Activated T-cell treated with anti-CD3 and anti-CD28 coated beads, Interleukin-2, amount 50 U/mL, for 48 hours (primary cell): ENCODE measurements around the gene MSI2.

ENCODE experiments used
- DNase-seq, 2 experiments: peaks; one replicate each; pipeline ENCODE4 v3.0.0-alpha.2; 2020

MSI2 gene

GRCh38 chr17:57420734-57421717, 164.7 kb downstream of the MSI2 start:
- DNase-seq: no peak

- DNase-seq: peak; percentile 43 to 49
Observed at GRCh38 chr17:57422574-57423164, 166.3 kb downstream of the MSI2 start.

GRCh38 chr17:57423541-57423940, 167.2 kb downstream of the MSI2 start:
- DNase-seq: no peak

- DNase-seq: no peak
Observed at GRCh38 chr17:57424273-57424672, 167.9 kb downstream of the MSI2 start.

- no peak for DNase-seq
Observed at GRCh38 chr17:57424777-57425188, 168.5 kb downstream of the MSI2 start.

GRCh38 chr17:57425431-57425830, 169.1 kb downstream of the MSI2 start:
- no peak for DNase-seq

GRCh38 chr17:57425903-57426880, 169.9 kb downstream of the MSI2 start:
- no peak for DNase-seq

GRCh38 chr17:57429966-57430365, 173.6 kb downstream of the MSI2 start:
- DNase-seq: no peak

GRCh38 chr17:57431415-57431814, 175.1 kb downstream of the MSI2 start:
- no peak for DNase-seq

GRCh38 chr17:57432507-57433277, 176.4 kb downstream of the MSI2 start:
- DNase-seq: no peak

- DNase-seq: no peak
Observed at GRCh38 chr17:57433452-57433851, 177.1 kb downstream of the MSI2 start.

- DNase-seq: no peak
Observed at GRCh38 chr17:57434361-57434760, 178.0 kb downstream of the MSI2 start.

- DNase-seq: no peak
Observed at GRCh38 chr17:57436565-57436964, 180.2 kb downstream of the MSI2 start.

- DNase-seq: no peak
Observed at GRCh38 chr17:57438066-57438731, 181.9 kb downstream of the MSI2 start.

GRCh38 chr17:57439651-57440050, 183.3 kb downstream of the MSI2 start:
- no peak for DNase-seq

- DNase-seq: peak; percentile 86 to 89
Observed at GRCh38 chr17:57440522-57441269, 184.4 kb downstream of the MSI2 start.

GRCh38 chr17:57441270-57441600, 184.9 kb downstream of the MSI2 start:
- DNase-seq: no peak

GRCh38 chr17:57442401-57442823, 186.1 kb downstream of the MSI2 start:
- DNase-seq: peak in 1 of 2 experiments; percentile 46

- DNase-seq: peak; percentile 73 to 78
Observed at GRCh38 chr17:57442914-57443571, 186.7 kb downstream of the MSI2 start.

GRCh38 chr17:57443781-57444180, 187.5 kb downstream of the MSI2 start:
- DNase-seq: no peak
